Lower lobe of right lung (tissue), 2 donors: ENCODE measurements around the gene RECK. TPM values are rescaled to one million over a fixed set of nuclear protein-coding genes. Genes with fewer than 3 reads are reported as not detected.

Experiments used
- ATAC-seq, 2 donors: fragments of 200-7000 bp; cut with Tn5 transposase; one replicate each; pipeline ENCODE4 v1.9.1; 2020 to 2022; ENCODE audit warnings: mild to moderate bottlenecking in 2 of 2, moderate library complexity in 2 of 2
- DNase-seq: peaks from one replicate; pipeline ENCODE4 v3.0.0-alpha.2; 2020
- H3K27ac ChIP-seq: fragments of 200-600 bp; one replicate; pipeline ENCODE4 v1.8.0; 2022
- H3K27me3 ChIP-seq: fragments of 200-600 bp; one replicate; pipeline ENCODE4 v1.8.0; 2022; ENCODE audit warnings: low read depth
- H3K36me3 ChIP-seq: fragments of 200-600 bp; one replicate; pipeline ENCODE4 v1.8.0; 2022; ENCODE audit warnings: mild to moderate bottlenecking
- H3K4me1 ChIP-seq: fragments of 200-600 bp; one replicate; pipeline ENCODE4 v1.8.0; 2022
- H3K4me3 ChIP-seq: fragments of 200-600 bp; one replicate; pipeline ENCODE4 v1.8.0; 2022; ENCODE audit warnings: mild to moderate bottlenecking
- H3K9me3 ChIP-seq: fragments of 200-600 bp; one replicate; pipeline ENCODE4 v1.8.0; 2022
- CTCF ChIP-seq: fragments of 200-600 bp; IDR thresholded peaks from one replicate; pipeline ENCODE4 v1.8.0; 2022; ENCODE audit warnings: antibody characterized with exemption, mild to moderate bottlenecking
- intact Hi-C: fragments of 100-400 bp; cut with DNase I; formaldehyde crosslinking; loops from one replicate; pipeline ENCODE4 v1.11.0; 2022
- total RNA-seq: library from RNA; stranded (reverse); fragmentation: NEBNext Ultra II Directional; extraction: Animal tissue kit (Norgen Biotek cat#: 25700); gene quantifications from one replicate; pipeline ENCODE4 v1.2.1, GENCODE V29; 2021
- donor health status: DM: no; HTN: yes; CAD: no; lungs with severe emphysema.

The RECK gene
- total RNA-seq, 1 donor from 2014 or later, result 15.2 TPM

- Histone ChIP-seq H3K27me3 (no peaks in the 10 kb centered on the region), H3K9me3 (no peaks in the 10 kb centered on the region), H3K4me1 (no peaks in the 10 kb centered on the region), H3K36me3 (no peaks in the 10 kb centered on the region), H3K4me3 (no peak overlapping the region), H3K27ac (no peak overlapping the region)
- intact Hi-C loops, result no loop called here
- no peak for DNase-seq
- no peak for TF ChIP-seq CTCF
- ATAC-seq, result no peak
These were observed 13.8 kb downstream of the RECK start for GRCh38 chr9:36050476-36050875.

GRCh38 chr9:36051317-36051716, 14.6 kb downstream of the RECK start:
- no peak overlapping the region for H3K4me3 ChIP-seq
- H3K27me3 ChIP-seq, result no peaks in the 10 kb centered on the region
- H3K4me1 ChIP-seq, result no peaks in the 10 kb centered on the region

GRCh38 chr9:36053971-36054370, 17.3 kb downstream of the RECK start:
- Histone ChIP-seq H3K27me3 (no peaks in the 10 kb centered on the region), H3K4me3 (no peak overlapping the region), H3K4me1 (peaks cover 5% of the 10 kb centered on the region), H3K27ac (no peak overlapping the region), H3K36me3 (no peaks in the 10 kb centered on the region), H3K9me3 (no peaks in the 10 kb centered on the region)
- intact Hi-C loops, result no loop called here
- DNase-seq, result no peak
- no peak for ATAC-seq
- TF ChIP-seq CTCF, result no peak

More at GRCh38 chr9:36051317-36051716, 14.6 kb downstream of the RECK start:
- ATAC-seq (no peak), DNase-seq (no peak)
- Histone ChIP-seq H3K27ac (no peak overlapping the region), H3K9me3 (no peaks in the 10 kb centered on the region), H3K36me3 (no peaks in the 10 kb centered on the region)
- TF ChIP-seq CTCF, result no peak
- intact Hi-C loops, result no loop called here

GRCh38 chr9:36056896-36057295, 20.2 kb downstream of the RECK start:
- DNase-seq (no peak), ATAC-seq (no peak)
- Histone ChIP-seq H3K4me1 (peaks cover 5% of the 10 kb centered on the region), H3K36me3 (peaks cover 7% of the 10 kb centered on the region), H3K27ac (no peak overlapping the region), H3K9me3 (no peaks in the 10 kb centered on the region), H3K4me3 (no peak overlapping the region), H3K27me3 (no peaks in the 10 kb centered on the region)
- intact Hi-C loops, result no loop called here
- TF ChIP-seq CTCF, result no peak

GRCh38 chr9:36063804-36064447, 27.2 kb downstream of the RECK start:
- H3K27me3 ChIP-seq, result no peaks in the 10 kb centered on the region
- H3K9me3 ChIP-seq, result no peaks in the 10 kb centered on the region
- DNase-seq, result no peak
- H3K27ac ChIP-seq, result no peak overlapping the region
- intact Hi-C loops, result no loop called here
- TF ChIP-seq CTCF, result no peak
- H3K4me1 ChIP-seq, result no peaks in the 10 kb centered on the region
- no peak for ATAC-seq
- H3K4me3 ChIP-seq, result no peak overlapping the region
- H3K36me3 ChIP-seq, result peaks cover 16% of the 10 kb centered on the region
